MM.1S (cell line): ENCODE data around the gene ACTL6A.
A peak's percentile ranks its signal among the peaks of the same experiment; 100 is the strongest.

Source experiments
- DNase-seq: peaks from one replicate; pipeline ENCODE4 v3.0.0-alpha.2; 2015
- H2AFZ ChIP-seq: fragments of 300-600 bp; sonication (generic); 2 replicates; pipeline ENCODE4 v1.6.0; 2016; ENCODE audit warnings: antibody characterized with exemption, low read length
- H3F3A ChIP-seq: fragments of 300-600 bp; sonication (generic); 2 replicates; pipeline ENCODE4 v1.6.1; 2016; ENCODE audit warnings: mild to moderate bottlenecking, antibody characterized with exemption, low read length, moderate library complexity, mixed read lengths; ENCODE audit not compliant: insufficient read depth
- H3K27ac ChIP-seq: fragments of 300-600 bp; sonication (generic); 2 replicates; pipeline ENCODE4 v1.5.1; 2016; ENCODE audit warnings: mild to moderate bottlenecking, low read length
- H3K27me3 ChIP-seq: fragments of 300-600 bp; sonication (generic); replicated peaks from 2 replicates; pipeline ENCODE4 v1.6.0; 2016; ENCODE audit warnings: low read length; ENCODE audit not compliant: insufficient read depth
- H3K36me3 ChIP-seq: fragments of 300-600 bp; sonication (generic); replicated peaks from 2 replicates; pipeline ENCODE4 v1.6.1; 2016; ENCODE audit warnings: mild to moderate bottlenecking, low read length, mixed read lengths; ENCODE audit not compliant: insufficient read depth
- H3K4me1 ChIP-seq: fragments of 300-600 bp; sonication (generic); 2 replicates; pipeline ENCODE4 v1.6.1; 2016; ENCODE audit warnings: low read length, mixed read lengths
- H3K4me2 ChIP-seq: fragments of 300-600 bp; sonication (generic); 2 replicates; pipeline ENCODE4 v1.6.0; 2016; ENCODE audit warnings: low read depth, low read length
- H3K4me3 ChIP-seq: fragments of 300-600 bp; sonication (generic); 2 replicates; pipeline ENCODE4 v1.5.1; 2016; ENCODE audit warnings: low read length, mixed read lengths
- H3K79me2 ChIP-seq: fragments of 300-600 bp; sonication (generic); 2 replicates; pipeline ENCODE4 v1.6.1; 2016; ENCODE audit warnings: mixed run types, low read length, mixed read lengths
- H3K9ac ChIP-seq: fragments of 300-600 bp; sonication (generic); 2 replicates; pipeline ENCODE4 v1.6.1; 2016; ENCODE audit warnings: low read length, mixed read lengths
- H3K9me2 ChIP-seq: fragments of 300-600 bp; sonication (generic); replicated peaks from 2 replicates; pipeline ENCODE4 v1.6.1; 2016; ENCODE audit warnings: mild to moderate bottlenecking, low read length, mixed read lengths; ENCODE audit not compliant: insufficient read depth
- H3K9me3 ChIP-seq: fragments of 300-600 bp; sonication (generic); replicated peaks from 2 replicates; pipeline ENCODE4 v1.6.1; 2016; ENCODE audit warnings: mild to moderate bottlenecking, low read length, mixed read lengths; ENCODE audit not compliant: insufficient read depth
- H4K20me1 ChIP-seq: fragments of 300-600 bp; sonication (generic); 2 replicates; pipeline ENCODE4 v1.6.1; 2016; ENCODE audit warnings: mild to moderate bottlenecking, low read length, moderate library complexity, mixed read lengths; ENCODE audit not compliant: insufficient read depth
- CTCF ChIP-seq: fragments of 300-600 bp; sonication (generic); IDR thresholded peaks from 2 replicates; pipeline ENCODE4 v1.5.1; 2016; ENCODE audit warnings: antibody characterized with exemption, low read length, mixed read lengths
- EZH2 ChIP-seq: fragments of 300-600 bp; sonication (generic); optimal IDR thresholded peaks from 2 replicates; pipeline ENCODE3; 2017; ENCODE audit warnings: low read depth, mild to moderate bottlenecking, antibody characterized with exemption, low read length, mixed read lengths
- EZH2phosphoT487 ChIP-seq: fragments of 300-600 bp; sonication (generic); IDR thresholded peaks from 2 replicates; pipeline ENCODE4 v1.6.1; 2018; ENCODE audit warnings: antibody characterized with exemption, low read length

Gene ACTL6A

GRCh38 chr3:179599531-179599930, 36.8 kb downstream of the ACTL6A start:
- Histone ChIP-seq H3K4me1 (peaks cover 7% of the 10 kb centered on the region), H3K27me3 (no peaks in the 10 kb centered on the region), H3F3A (no peaks in the 10 kb centered on the region), H3K9ac (no peak overlapping the region), H3K36me3 (peaks cover 20% of the 10 kb centered on the region), H3K9me3 (no peaks in the 10 kb centered on the region), H3K27ac (no peak overlapping the region), H2AFZ (no peak overlapping the region), H4K20me1 (no peaks in the 10 kb centered on the region), H3K4me2 (no peak overlapping the region), H3K79me2 (peaks cover 46% of the 10 kb centered on the region), H3K4me3 (no peak overlapping the region), H3K9me2 (no peaks in the 10 kb centered on the region)
- no peak for DNase-seq
- no peak for TF ChIP-seq EZH2

GRCh38 chr3:179603321-179603720, 40.6 kb downstream of the ACTL6A start:
- Histone ChIP-seq H3F3A (peaks cover 6% of the 10 kb centered on the region; the same call in 1 of the 2 replicates), H3K4me3 (peak overlapping the region; percentile 88), H2AFZ (no peak overlapping the region), H3K27me3 (no peaks in the 10 kb centered on the region), H3K79me2 (peaks cover 76% of the 10 kb centered on the region), H3K9ac (peak overlapping the region; percentile 89; the same call in 1 of the 2 replicates), H3K9me2 (no peaks in the 10 kb centered on the region), H4K20me1 (no peaks in the 10 kb centered on the region), H3K9me3 (no peaks in the 10 kb centered on the region), H3K27ac (no peak overlapping the region), H3K4me1 (peaks cover 22% of the 10 kb centered on the region), H3K4me2 (peak overlapping the region; percentile 71), H3K36me3 (peaks cover 13% of the 10 kb centered on the region)
- no peak for TF ChIP-seq EZH2phosphoT487
- no peak for TF ChIP-seq EZH2
- TF ChIP-seq CTCF = no peak
- no peak for DNase-seq

- no peak for TF ChIP-seq EZH2
- TF ChIP-seq CTCF = no peak
- peak overlapping the region; percentile 56 for H2AFZ ChIP-seq
- DNase-seq = no peak
- H3K4me2 ChIP-seq = peak overlapping the region; percentile 71
- no peaks in the 10 kb centered on the region for H3K9me3 ChIP-seq
- no peaks in the 10 kb centered on the region for H3K27me3 ChIP-seq
- H3K36me3 ChIP-seq = peaks cover 13% of the 10 kb centered on the region
- H3K27ac ChIP-seq = peak overlapping the region; percentile 64; the same call in 1 of the 2 replicates
- H3K79me2 ChIP-seq = peaks cover 81% of the 10 kb centered on the region
- no peaks in the 10 kb centered on the region for H4K20me1 ChIP-seq
- peaks cover 27% of the 10 kb centered on the region for H3K4me1 ChIP-seq
- H3K9ac ChIP-seq = peak overlapping the region; percentile 89
- no peaks in the 10 kb centered on the region for H3K9me2 ChIP-seq
- H3K4me3 ChIP-seq = peak overlapping the region; percentile 88
- peaks cover 6% of the 10 kb centered on the region; the same call in 1 of the 2 replicates for H3F3A ChIP-seq
Observed at GRCh38 chr3:179603831-179604230, 41.1 kb downstream of the ACTL6A start.

GRCh38 chr3:179604321-179605078, 41.8 kb downstream of the ACTL6A start, which contains the start of the genes MRPL47 and NDUFB5:
TSS of gene MRPL47 (minus strand) at chr3:179604638. CDS start at chr3:179604624, 14 bp downstream.
TSS of gene NDUFB5 (plus strand) at chr3:179604794. CDS start at chr3:179604816, 22 bp downstream.
- Histone ChIP-seq H4K20me1 (no peaks in the 10 kb centered on the region), H3K9ac (peak within 1 kb of the TSS; percentile 89), H3K9me2 (no peaks in the 10 kb centered on the region), H3F3A (peaks cover 6% of the 10 kb centered on the region; the same call in 1 of the 2 replicates), H3K36me3 (peaks cover 9% of the 10 kb centered on the region), H3K79me2 (peaks cover 84% of the 10 kb centered on the region), H3K4me1 (peaks cover 29% of the 10 kb centered on the region), H2AFZ (peak within 1 kb of the TSS; percentile 78), H3K27ac (peak within 1 kb of the TSS; percentile 64), H3K9me3 (no peaks in the 10 kb centered on the region), H3K4me3 (peak within 1 kb of the TSS; percentile 88), H3K27me3 (no peaks in the 10 kb centered on the region), H3K4me2 (peak within 1 kb of the TSS; percentile 71)
- DNase-seq = peak; percentile 99
- no peak for TF ChIP-seq EZH2
- TF ChIP-seq CTCF = no peak
- TF ChIP-seq EZH2phosphoT487 = no peak
